Subcutaneous adipose tissue (tissue), 4 donors: ENCODE measurements around the gene C5. TPM values are rescaled to one million over a fixed set of nuclear protein-coding genes. Genes with fewer than 3 reads are reported as not detected.

Source experiments
- total RNA-seq, 4 donors: library from RNA; depleted of rRNA; stranded (reverse); fragments of >200 nt; gene quantifications; one replicate each; pipeline ENCODE4 v1.1.0, GENCODE V29; 2016
- TF ChIP-seq, protein P1 (sequence below): fragments of 450-650 bp; IDR thresholded peaks from one replicate; pipeline ENCODE4 v1.5.1; 2016; ENCODE audit warnings: low read depth, mild to moderate bottlenecking, control low read depth, antibody characterized with exemption, moderate library complexity

The C5 gene
- total RNA-seq, 4 donors from 2014 or later, result 13.6 to 23.7 (median 16.5) TPM

- TF ChIP-seq, protein P1, sequence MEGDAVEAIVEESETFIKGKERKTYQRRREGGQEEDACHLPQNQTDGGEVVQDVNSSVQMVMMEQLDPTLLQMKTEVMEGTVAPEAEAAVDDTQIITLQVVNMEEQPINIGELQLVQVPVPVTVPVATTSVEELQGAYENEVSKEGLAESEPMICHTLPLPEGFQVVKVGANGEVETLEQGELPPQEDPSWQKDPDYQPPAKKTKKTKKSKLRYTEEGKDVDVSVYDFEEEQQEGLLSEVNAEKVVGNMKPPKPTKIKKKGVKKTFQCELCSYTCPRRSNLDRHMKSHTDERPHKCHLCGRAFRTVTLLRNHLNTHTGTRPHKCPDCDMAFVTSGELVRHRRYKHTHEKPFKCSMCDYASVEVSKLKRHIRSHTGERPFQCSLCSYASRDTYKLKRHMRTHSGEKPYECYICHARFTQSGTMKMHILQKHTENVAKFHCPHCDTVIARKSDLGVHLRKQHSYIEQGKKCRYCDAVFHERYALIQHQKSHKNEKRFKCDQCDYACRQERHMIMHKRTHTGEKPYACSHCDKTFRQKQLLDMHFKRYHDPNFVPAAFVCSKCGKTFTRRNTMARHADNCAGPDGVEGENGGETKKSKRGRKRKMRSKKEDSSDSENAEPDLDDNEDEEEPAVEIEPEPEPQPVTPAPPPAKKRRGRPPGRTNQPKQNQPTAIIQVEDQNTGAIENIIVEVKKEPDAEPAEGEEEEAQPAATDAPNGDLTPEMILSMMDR, result no peak
Measured at GRCh38 chr9:121059998-121060636, 10.0 kb upstream of the C5 start.

GRCh38 chr9:121059513-121059912 is 9.4 kb upstream of the C5 start:
- TF ChIP-seq, protein P1, result no peak

GRCh38 chr9:121057821-121058220 is 7.7 kb upstream of the C5 start:
- TF ChIP-seq, protein P1, result no peak

- TF ChIP-seq, protein P1, result no peak
Measured at GRCh38 chr9:121055642-121056143, 5.6 kb upstream of the C5 start.

DNA sequence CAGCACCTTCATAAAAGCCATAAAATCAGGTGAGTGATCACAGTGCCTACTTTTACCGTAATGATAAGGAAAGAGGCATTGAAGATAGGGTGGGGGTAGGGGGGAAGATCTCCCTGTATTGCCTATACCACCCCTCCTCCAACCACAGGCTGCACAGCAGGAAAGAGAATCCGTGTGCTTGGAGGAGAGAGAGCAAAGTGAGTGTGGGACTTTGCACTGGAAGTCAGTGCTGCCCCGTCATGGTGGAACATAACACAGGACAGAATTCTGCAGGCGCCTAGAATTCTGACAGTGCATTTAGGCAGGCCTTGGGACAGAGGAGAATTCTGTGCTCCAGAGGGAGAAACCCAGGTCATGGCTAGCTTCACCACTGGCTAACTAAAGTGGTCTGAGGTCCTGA is 3.5 kb upstream of the C5 start:
- TF ChIP-seq, protein P1, result no peak

GRCh38 chr9:121048618-121049017 is 1.5 kb downstream of the C5 start:
- TF ChIP-seq, protein P1, result no peak

- TF ChIP-seq, protein P1, result no peak
Measured at GRCh38 chr9:121048175-121048574, 1.9 kb downstream of the C5 start.
